H1 (cell line): Measurements from ENCODE around the gene RAB11A. TPM values are rescaled to one million over a fixed set of nuclear protein-coding genes. Genes with fewer than 3 reads are reported as not detected.

Source experiments
- CTCF ChIA-PET: fragments of 300-600 bp; sonication (Branson Sonifier 250); formaldehyde crosslinking; loops from one replicate; lab custom pipeline; 2021; ENCODE audit not compliant: partially characterized antibody; lab: Charles Lee
- POLR2A ChIA-PET: fragments of 300-600 bp; sonication (Branson Sonifier 250); formaldehyde crosslinking; loops from one replicate; lab custom pipeline; 2021; ENCODE audit warnings: inconsistent platforms; ENCODE audit not compliant: partially characterized antibody; lab: Charles Lee
- DNase-seq, 2 experiments: peaks; one replicate each; pipeline versions ENCODE4 v3.0.0 to v3.0.0-alpha.2; 2010 to 2022; ENCODE audit warnings: low spot score in 2 of 2, low read depth in 1 of 2, mixed read lengths in 1 of 2
- FAIRE-seq: peaks from 2 replicates; lab custom pipeline; 2011; peaks lifted over from hg19 to GRCh38; lab: Jason Lieb, UNC
- H2AFZ ChIP-seq: 2 replicates; pipeline ENCODE4 v1.8.1; 2012; ENCODE audit warnings: low read length, inconsistent platforms
- H2AK5ac ChIP-seq: 2 replicates; pipeline ENCODE4 v1.6.1; 2013; ENCODE audit warnings: low read depth, low read length
- H2BK120ac ChIP-seq: replicated peaks from 2 replicates; pipeline ENCODE3; 2013; ENCODE audit warnings: low read depth, low read length, inconsistent platforms
- H2BK12ac ChIP-seq: 2 replicates; pipeline ENCODE4 v1.6.1; 2013; ENCODE audit warnings: low read depth, low read length
- H2BK15ac ChIP-seq: 2 replicates; pipeline ENCODE4 v1.6.1; 2013; ENCODE audit warnings: low read length
- H2BK20ac ChIP-seq: 2 replicates; pipeline ENCODE4 v1.6.1; 2013; ENCODE audit warnings: low read length
- H2BK5ac ChIP-seq: 2 replicates; pipeline ENCODE4 v1.6.1; 2013; ENCODE audit warnings: low read depth, low read length
- H3K14ac ChIP-seq: 2 replicates; pipeline ENCODE4 v1.6.1; 2013; ENCODE audit warnings: inconsistent platforms; ENCODE audit not compliant: insufficient read length
- H3K18ac ChIP-seq: 2 replicates; pipeline ENCODE4 v1.6.1; 2013; ENCODE audit warnings: low read length; ENCODE audit errors: extremely low read depth
- H3K23ac ChIP-seq: 2 replicates; pipeline ENCODE4 v1.6.1; 2013; ENCODE audit warnings: inconsistent platforms; ENCODE audit not compliant: insufficient read length
- H3K23me2 ChIP-seq: 2 replicates; pipeline ENCODE4 v1.6.1; 2013; ENCODE audit warnings: low read depth, low read length
- H3K27ac ChIP-seq: 2 replicates; pipeline ENCODE4 v1.6.1; 2011; ENCODE audit warnings: low read depth, low read length, inconsistent platforms
- H3K27me3 ChIP-seq, 4 experiments: replicated peaks in 1 of 4; 1 replicate in 1 of 4; 2 replicates in 3 of 4; pipeline versions ENCODE4 v1.6.1 to v1.8.1; 2011 to 2013; ENCODE audit warnings: low read length in 3 of 4, mild to moderate bottlenecking in 3 of 4, inconsistent platforms in 2 of 4, mixed read lengths in 2 of 4, moderate library complexity in 1 of 4; ENCODE audit not compliant: control insufficient read depth in 3 of 4, insufficient read depth in 3 of 4; ENCODE audit errors: extremely low read depth in 1 of 4
- H3K36me3 ChIP-seq, 4 experiments: 2 replicates each; pipeline versions ENCODE4 v1.6.1 to v1.8.1; 2011 to 2013; ENCODE audit warnings: mild to moderate bottlenecking in 4 of 4, low read length in 3 of 4, moderate library complexity in 2 of 4, control low read depth in 1 of 4, inconsistent platforms in 1 of 4; ENCODE audit not compliant: insufficient read depth in 4 of 4, control insufficient read depth in 2 of 4
- H3K4ac ChIP-seq: replicated peaks from 2 replicates; pipeline ENCODE3; 2013; ENCODE audit warnings: low read length, low read depth, mixed read lengths, inconsistent platforms; ENCODE audit not compliant: insufficient read length
- H3K4me1 ChIP-seq, 4 experiments: replicated peaks in 1 of 4; 1 replicate in 1 of 4; 2 replicates in 3 of 4; pipeline versions ENCODE4 v1.6.1 to v1.8.1; 2011 to 2013; ENCODE audit warnings: low read length in 3 of 4, inconsistent platforms in 2 of 4, mixed read lengths in 1 of 4; ENCODE audit not compliant: insufficient read depth in 4 of 4, control insufficient read depth in 3 of 4
- H3K4me2 ChIP-seq, 2 experiments: 2 replicates each; pipeline versions ENCODE4 v1.6.1 to v1.8.1; 2011 to 2013; ENCODE audit warnings: low read depth in 2 of 2, low read length in 2 of 2, control low read depth in 1 of 2, inconsistent platforms in 1 of 2, mild to moderate bottlenecking in 1 of 2; ENCODE audit not compliant: insufficient read depth in 1 of 2
- H3K4me3 ChIP-seq, 4 experiments: fragments of 200-600, 300-600 bp in 1 of 4; sonication (generic), shearing (Covaris generic), sonication (Bioruptor Twin) in 1 of 4; 2 replicates each; pipeline versions ENCODE4 v1.5.1 to v1.8.1; 2011 to 2016; ENCODE audit warnings: low read length in 4 of 4, low read depth in 3 of 4, control low read depth in 2 of 4, inconsistent platforms in 2 of 4, mild to moderate bottlenecking in 2 of 4, mixed read lengths in 1 of 4, moderate library complexity in 1 of 4; ENCODE audit not compliant: insufficient read depth in 2 of 4; ENCODE audit errors: extremely low read depth in 1 of 4
- H3K56ac ChIP-seq: replicated peaks from 2 replicates; pipeline ENCODE3; 2013; ENCODE audit warnings: low read depth, mild to moderate bottlenecking, mixed read lengths, low read length, inconsistent platforms; ENCODE audit not compliant: insufficient read length
- H3K79me1 ChIP-seq: 2 replicates; pipeline ENCODE4 v1.6.1; 2013; ENCODE audit warnings: low read depth, low read length, control low read depth
- H3K79me2 ChIP-seq, 2 experiments: 2 replicates each; pipeline versions ENCODE4 v1.6.1 to v1.8.1; 2012 to 2013; ENCODE audit warnings: low read length in 2 of 2, mild to moderate bottlenecking in 2 of 2, inconsistent platforms in 1 of 2; ENCODE audit not compliant: insufficient read depth in 2 of 2, control insufficient read depth in 1 of 2
- H3K9ac ChIP-seq, 4 experiments: replicated peaks in 1 of 4; 1 replicate in 1 of 4; 2 replicates in 3 of 4; pipeline versions ENCODE4 v1.6.1 to v1.8.1; 2011 to 2013; ENCODE audit warnings: low read depth in 3 of 4, low read length in 3 of 4, control low read depth in 2 of 4, mild to moderate bottlenecking in 2 of 4, moderate library complexity in 2 of 4, inconsistent platforms in 1 of 4; ENCODE audit errors: extremely low read depth in 1 of 4
- H3K9me3 ChIP-seq, 2 experiments: 2 replicates each; pipeline versions ENCODE4 v1.6.1 to v1.8.1; 2012 to 2013; ENCODE audit warnings: mild to moderate bottlenecking in 2 of 2, moderate library complexity in 2 of 2, control low read depth in 1 of 2, inconsistent platforms in 1 of 2, low read depth in 1 of 2, low read length in 1 of 2, mixed read lengths in 1 of 2; ENCODE audit not compliant: insufficient read depth in 2 of 2
- H4K20me1 ChIP-seq, 2 experiments: replicated peaks in 1 of 2; 2 replicates each; pipeline versions ENCODE3 to v1.8.1; 2011 to 2013; ENCODE audit warnings: inconsistent platforms in 2 of 2, low read length in 2 of 2, mild to moderate bottlenecking in 1 of 2; ENCODE audit not compliant: insufficient read depth in 2 of 2, control insufficient read depth in 1 of 2
- H4K5ac ChIP-seq: 2 replicates; pipeline ENCODE4 v1.6.1; 2013; ENCODE audit warnings: low read length, low read depth, mixed read lengths, inconsistent platforms; ENCODE audit not compliant: insufficient read length
- H4K8ac ChIP-seq: 2 replicates; pipeline ENCODE4 v1.8.0; 2013; ENCODE audit warnings: mild to moderate bottlenecking, moderate library complexity, low read length, inconsistent platforms; ENCODE audit not compliant: insufficient read depth; ENCODE audit errors: extremely low read depth
- H4K91ac ChIP-seq: replicated peaks from 2 replicates; pipeline ENCODE3; 2013; ENCODE audit warnings: low read length, mixed read lengths, inconsistent platforms; ENCODE audit not compliant: insufficient read length
- SIN3A ChIP-seq, 2 experiments: IDR thresholded peaks in 1 of 2; conservative IDR thresholded peaks in 1 of 2; 2 replicates each; pipeline ENCODE4 v1.6.1; 2011 to 2012; ENCODE audit warnings: low read length in 2 of 2, improper control_type of control experiment in 1 of 2, low read depth in 1 of 2, mild to moderate bottlenecking in 1 of 2
- SUZ12 ChIP-seq: fragments of 200-600 bp; sonication (generic); IDR thresholded peaks from 2 replicates; pipeline ENCODE4 v1.6.1; 2012; ENCODE audit warnings: mild to moderate bottlenecking, inconsistent platforms, low read length, moderate library complexity, mixed read lengths
- TEAD4 ChIP-seq: IDR thresholded peaks from 2 replicates; pipeline ENCODE4 v1.6.1; 2012; ENCODE audit warnings: low read depth, low read length, inconsistent platforms, mixed read lengths
- WGBS, 2 experiments: shearing (Covaris generic) in 1 of 2; methylation state at CpG; one replicate each; pipeline versions ENCODE4 v1.1.6 to v1.1.7; 2013 to 2015; ENCODE audit warnings: low lambda C conversion rate in 2 of 2, mixed read lengths in 2 of 2, inconsistent platforms in 1 of 2, low coverage in 1 of 2, missing lambda C conversion rate in 1 of 2; ENCODE audit not compliant: insufficient replicate concordance in 2 of 2, insufficient coverage in 1 of 2, insufficient read length in 1 of 2; ENCODE audit errors: extremely low coverage in 1 of 2, missing lambda C conversion rate in 1 of 2; 5-methylcytosine and 5-hydroxymethylcytosine counted together
- polyA plus RNA-seq, 7 experiments: library from polyadenylated mRNA; depleted of rRNA in 3 of 7; stranded (reverse) in 5 of 7; unstranded in 2 of 7; fragments of >200 nt in 5 of 7; fragments of 200-250 nt in 2 of 7; gene quantifications; 1 replicate in 5 of 7; 2 replicates in 1 of 7; 4 replicates in 1 of 7; pipeline versions ENCODE4 v1.2.1 to v1.2.3, GENCODE V29; 2011 to 2013; ENCODE audit warnings: missing spikeins in 2 of 7, mixed read lengths in 2 of 7
- total RNA-seq: library from RNA; stranded (reverse); fragmentation: NEBNext Ultra II Directional; extraction: Animal tissue kit (Norgen Biotek cat#: 25700); gene quantifications from 2 replicates; pipeline ENCODE4 v1.2.1, GENCODE V29; 2021
- TF ChIP-seq, protein P1 (sequence below): IDR thresholded peaks from 2 replicates; pipeline ENCODE4 v1.6.1; 2011; ENCODE audit warnings: low read depth, mild to moderate bottlenecking, low read length; ENCODE audit not compliant: insufficient read depth

Gene RAB11A
- total and polyA plus RNA-seq, 2 of the 8 experiments (the other 6 are each of a cell fraction or from before 2014, with no cell fraction given), result 211 to 254 TPM

DNA sequence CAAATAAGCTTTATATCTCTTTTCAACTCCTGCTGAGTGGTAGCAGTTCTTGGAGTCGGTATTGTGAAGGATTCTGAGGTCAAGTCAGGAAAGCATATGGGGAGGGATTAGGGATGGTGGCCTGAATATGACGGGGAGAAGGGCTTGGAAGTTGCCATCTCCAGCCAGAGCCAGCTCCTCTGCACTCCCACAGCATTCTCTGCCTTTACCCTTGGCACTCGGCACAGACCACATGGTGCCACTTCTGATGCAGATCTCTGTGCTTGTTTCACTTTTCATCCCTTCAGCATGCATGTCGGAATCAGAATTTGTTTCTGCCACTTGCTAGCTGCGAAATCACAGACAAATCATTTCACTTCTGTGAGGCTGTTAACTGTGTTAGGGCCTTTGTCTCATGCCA, 52.5 kb downstream of the RAB11A start:
- no peak overlapping the region for H3K14ac ChIP-seq
- 75% methylated on average over 5 of the region's 5 CpGs; no CpG with 5 or more reads in 1 of the 2 experiments for WGBS, 2 experiments
- H2BK15ac ChIP-seq, result no peak overlapping the region
- H2AK5ac ChIP-seq, result no peak overlapping the region
- no peak overlapping the region; a peak in 1 of 4 replicates for H3K4me2 ChIP-seq
- H3K4me3 ChIP-seq, result no peak overlapping the region
- H2BK120ac ChIP-seq, result no peak overlapping the region
- H3K56ac ChIP-seq, result no peak overlapping the region
- no peak overlapping the region for H2BK20ac ChIP-seq
- H2BK5ac ChIP-seq, result no peak overlapping the region
- peak overlapping the region; percentile 48; the same call in 1 of the 2 replicates for H3K18ac ChIP-seq
- no peak overlapping the region; the same call in 1 of the 2 replicates for H4K8ac ChIP-seq
- TF ChIP-seq TEAD4 (no peak), SIN3A (conservative IDR thresholded peaks at IDR 0.05 in 1 of 2, IDR thresholded peaks at IDR 0.05 in 1 of 2; ENCODE audit: low read depth in 1 of 2, low read length in 2 of 2) (no peak), SUZ12 (no peak)
- TF ChIP-seq, protein P1, sequence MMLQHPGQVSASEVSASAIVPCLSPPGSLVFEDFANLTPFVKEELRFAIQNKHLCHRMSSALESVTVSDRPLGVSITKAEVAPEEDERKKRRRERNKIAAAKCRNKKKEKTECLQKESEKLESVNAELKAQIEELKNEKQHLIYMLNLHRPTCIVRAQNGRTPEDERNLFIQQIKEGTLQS, result no peak
- DNase-seq (no peak), FAIRE-seq (no peak)
- H3K9ac ChIP-seq, result no peak overlapping the region
- no peaks in the 10 kb centered on the region for H3K79me1 ChIP-seq
- no peaks in the 10 kb centered on the region for H3K79me2 ChIP-seq
- H3K27me3 ChIP-seq, result no peaks in the 10 kb centered on the region
- no peaks in the 10 kb centered on the region for H3K36me3 ChIP-seq
- ChIA-PET POLR2A (interaction anchor here (1.2 to 2.5 kb wide), 3 partner anchors 10 to 47 kb away, joined by 3 to 8 read pairs (median 3); no protein-coding TSS in a partner anchor), CTCF (interaction anchor here (1.0 to 2.9 kb wide), 9 partner anchors 9 to 270 kb away, joined by 3 to 10 read pairs (median 4); no protein-coding TSS in a partner anchor)
- H3K27ac ChIP-seq, result no peak overlapping the region
- H3K9me3 ChIP-seq, result no peaks in the 10 kb centered on the region
- H2AFZ ChIP-seq, result no peak overlapping the region
- peak overlapping the region; percentile 2 for H3K4ac ChIP-seq
- H4K20me1 ChIP-seq, result no peaks in the 10 kb centered on the region
- no peaks in the 10 kb centered on the region for H3K23me2 ChIP-seq
- no peak overlapping the region for H3K23ac ChIP-seq
- H4K5ac ChIP-seq, result no peak overlapping the region
- peaks cover 0 to 5% (median 1%) of the 10 kb centered on the region in 4 experiments; a peak in 2 of 7 replicates for H3K4me1 ChIP-seq
- no peak overlapping the region for H2BK12ac ChIP-seq
- peak overlapping the region; percentile 34 for H4K91ac ChIP-seq
